SU-DHL-6 (cell line): ENCODE measurements around the gene PHRF1.

ENCODE experiments used
- CTCF ChIP-seq: fragments of 200-600 bp; sonication (generic); IDR thresholded peaks from one replicate; pipeline ENCODE4 v1.5.1; 2017; ENCODE audit warnings: antibody characterized with exemption, mild to moderate bottlenecking, low read length, moderate library complexity; ENCODE audit not compliant: insufficient read depth, poor library complexity, severe bottlenecking
- EZH2phosphoT487 ChIP-seq: fragments of 200-600 bp; sonication (generic), shearing (Covaris generic); conservative IDR thresholded peaks from 2 replicates; pipeline ENCODE4 v1.6.1; 2018; ENCODE audit warnings: mild to moderate bottlenecking, antibody characterized with exemption, low read length, moderate library complexity, mixed read lengths

- TF ChIP-seq CTCF: no peak
- no peak for TF ChIP-seq EZH2phosphoT487
Measured at GRCh38 chr11:637593-638521, 61.6 kb downstream of the PHRF1 start.
